Epithelial cell of esophagus (primary cell): ENCODE measurements around the gene COMMD3.

Source experiments
- DNase-seq: peaks from one replicate; pipeline ENCODE4 v3.0.0; 2010; ENCODE audit warnings: low read depth
- H3K4me3 ChIP-seq: 2 replicates; pipeline ENCODE4 v1.5.1; 2011; ENCODE audit warnings: mild to moderate bottlenecking, low read length, control low read depth
- TF ChIP-seq, protein P1 (sequence below): IDR thresholded peaks from 2 replicates; pipeline ENCODE4 v1.5.1; 2011; ENCODE audit warnings: low read depth, mild to moderate bottlenecking, low read length, control low read depth, inconsistent platforms; ENCODE audit not compliant: insufficient read depth; ENCODE audit errors: missing control alignments

The COMMD3 gene

DNA sequence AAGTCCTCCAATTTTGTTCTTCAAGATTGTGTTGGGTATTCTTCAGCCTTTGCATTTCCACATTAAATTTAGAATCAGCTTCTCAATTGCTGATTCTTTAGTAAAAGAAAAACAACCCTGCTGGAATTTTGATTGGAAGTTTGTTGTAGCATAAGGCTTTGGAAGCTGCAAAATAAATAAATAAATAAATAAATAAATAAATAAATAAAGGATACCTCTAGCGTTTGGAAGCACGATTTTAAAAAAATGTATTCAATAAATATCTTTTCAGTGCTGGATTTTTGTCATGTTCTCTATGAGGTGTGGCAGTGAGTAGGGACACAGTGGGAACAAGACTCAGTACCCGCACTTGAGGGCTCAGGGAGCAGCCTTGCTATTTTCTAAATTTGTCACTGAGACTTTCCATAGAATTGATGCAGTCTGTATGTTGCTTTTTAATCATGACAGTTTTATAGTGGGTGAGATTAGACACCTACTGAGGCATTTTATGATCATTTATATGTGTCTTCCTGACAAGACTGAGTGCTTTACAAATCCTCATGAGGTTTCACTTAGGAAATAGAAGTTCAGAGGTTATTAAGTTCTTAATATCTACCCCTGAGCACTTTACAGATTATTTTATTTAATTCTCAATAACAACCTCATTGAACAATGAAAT, 22.3 kb upstream of the COMMD3 start:
- DNase-seq = no peak
- H3K4me3 ChIP-seq = no peak overlapping the region
- TF ChIP-seq, protein P1, sequence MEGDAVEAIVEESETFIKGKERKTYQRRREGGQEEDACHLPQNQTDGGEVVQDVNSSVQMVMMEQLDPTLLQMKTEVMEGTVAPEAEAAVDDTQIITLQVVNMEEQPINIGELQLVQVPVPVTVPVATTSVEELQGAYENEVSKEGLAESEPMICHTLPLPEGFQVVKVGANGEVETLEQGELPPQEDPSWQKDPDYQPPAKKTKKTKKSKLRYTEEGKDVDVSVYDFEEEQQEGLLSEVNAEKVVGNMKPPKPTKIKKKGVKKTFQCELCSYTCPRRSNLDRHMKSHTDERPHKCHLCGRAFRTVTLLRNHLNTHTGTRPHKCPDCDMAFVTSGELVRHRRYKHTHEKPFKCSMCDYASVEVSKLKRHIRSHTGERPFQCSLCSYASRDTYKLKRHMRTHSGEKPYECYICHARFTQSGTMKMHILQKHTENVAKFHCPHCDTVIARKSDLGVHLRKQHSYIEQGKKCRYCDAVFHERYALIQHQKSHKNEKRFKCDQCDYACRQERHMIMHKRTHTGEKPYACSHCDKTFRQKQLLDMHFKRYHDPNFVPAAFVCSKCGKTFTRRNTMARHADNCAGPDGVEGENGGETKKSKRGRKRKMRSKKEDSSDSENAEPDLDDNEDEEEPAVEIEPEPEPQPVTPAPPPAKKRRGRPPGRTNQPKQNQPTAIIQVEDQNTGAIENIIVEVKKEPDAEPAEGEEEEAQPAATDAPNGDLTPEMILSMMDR = no peak

DNA sequence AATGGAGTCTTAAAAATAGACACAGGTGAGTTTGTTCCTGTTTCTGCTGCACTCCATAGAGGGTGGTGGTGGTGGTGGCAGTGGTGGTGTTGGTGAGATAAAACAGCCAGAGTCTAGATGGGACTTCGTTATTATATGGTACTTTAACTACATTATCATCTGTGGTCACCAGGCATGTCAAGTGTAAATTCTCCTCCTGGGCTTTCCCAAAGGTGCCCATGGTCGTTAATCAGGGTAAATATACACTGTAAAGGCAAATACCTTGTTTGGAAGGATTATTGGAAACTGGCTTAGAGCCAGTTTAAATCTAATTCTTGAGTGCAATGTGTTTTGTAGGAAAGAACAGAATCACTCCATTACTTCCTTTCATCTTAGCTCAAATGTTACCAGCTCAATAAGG, 21.5 kb upstream of the COMMD3 start:
- DNase-seq = no peak
- TF ChIP-seq, protein P1 = no peak
- no peak overlapping the region for H3K4me3 ChIP-seq

GRCh38 chr10:22301193-22301592, 15.0 kb upstream of the COMMD3 start:
- TF ChIP-seq, protein P1 = no peak
- DNase-seq = no peak
- no peak overlapping the region for H3K4me3 ChIP-seq

DNA sequence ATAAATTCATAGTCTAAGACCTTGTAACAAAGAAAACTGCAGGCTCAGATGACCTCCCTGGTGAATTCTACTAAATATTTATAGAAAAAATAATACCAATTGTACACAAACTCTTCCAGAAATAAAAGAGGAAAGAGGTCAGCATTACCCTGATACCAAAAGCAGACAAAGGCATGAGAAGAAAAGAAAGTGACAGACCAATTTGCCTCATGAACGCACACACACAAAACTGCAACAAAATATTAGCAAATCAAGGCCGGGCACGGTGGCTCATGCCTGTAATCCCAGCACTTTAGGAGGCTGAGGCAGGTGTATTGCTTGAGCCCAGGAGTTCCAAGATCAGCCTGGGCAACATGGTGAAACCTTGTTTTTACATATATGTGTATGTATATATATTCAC, 12.7 kb upstream of the COMMD3 start:
- TF ChIP-seq, protein P1 = no peak
- no peak for DNase-seq
- no peak overlapping the region for H3K4me3 ChIP-seq

- TF ChIP-seq, protein P1 = no peak
- DNase-seq = no peak
- H3K4me3 ChIP-seq = no peak overlapping the region
Observed at GRCh38 chr10:22305721-22306120, 10.5 kb upstream of the COMMD3 start.

- TF ChIP-seq, protein P1 = no peak
- DNase-seq = peak; percentile 76
- H3K4me3 ChIP-seq = no peak overlapping the region
Observed at GRCh38 chr10:22308390-22308789, 7.8 kb upstream of the COMMD3 start.
